Measurements from ENCODE around the gene CACNA2D1.
"Not testable (repeated sequence)": the region's sequence is repeated elsewhere in the genome, so short reads cannot be mapped to it uniquely, and the experiment has no call there.

Gene CACNA2D1

GRCh38 chr7:82153776-82154175 is 289.8 kb downstream of the CACNA2D1 start:
- Histone ChIP-seq H3K4me1 (ENCODE audit: control insufficient read depth, insufficient read depth, low read length) (peaks cover 22% of the 10 kb centered on the region), H3K9me3 (ENCODE audit: control insufficient read depth, insufficient read depth, low read depth, low read length) (no peaks in the 10 kb centered on the region), H3K9ac (ENCODE audit: low read length) (no peak overlapping the region), H3K27me3 (ENCODE audit: control insufficient read depth, insufficient read depth, low read length) (no peaks in the 10 kb centered on the region), H3K36me3 (ENCODE audit: control insufficient read depth, insufficient read depth, low read length) (no peaks in the 10 kb centered on the region), H3K4me3 (ENCODE audit: low read depth, low read length) (no peak overlapping the region), H3K27ac (ENCODE audit: low read depth, low read length) (no peak overlapping the region)

- Histone ChIP-seq H3K4me1 (ENCODE audit: control insufficient read depth, insufficient read depth, low read length) (peaks cover 22% of the 10 kb centered on the region), H3K4me3 (ENCODE audit: low read depth, low read length) (no peak overlapping the region), H3K9ac (ENCODE audit: low read length) (no peak overlapping the region), H3K27me3 (ENCODE audit: control insufficient read depth, insufficient read depth, low read length) (no peaks in the 10 kb centered on the region), H3K9me3 (ENCODE audit: control insufficient read depth, insufficient read depth, low read depth, low read length) (no peaks in the 10 kb centered on the region), H3K36me3 (ENCODE audit: control insufficient read depth, insufficient read depth, low read length) (no peaks in the 10 kb centered on the region), H3K27ac (ENCODE audit: low read depth, low read length) (no peak overlapping the region)
Measured at GRCh38 chr7:82152858-82153257, 290.7 kb downstream of the CACNA2D1 start.

- peaks cover 11% of the 10 kb centered on the region for H3K4me1 ChIP-seq (ENCODE audit: control insufficient read depth, insufficient read depth, low read length)
- no peaks in the 10 kb centered on the region for H3K36me3 ChIP-seq (ENCODE audit: control insufficient read depth, insufficient read depth, low read length)
- H3K9ac ChIP-seq (ENCODE audit: low read length), result no peak overlapping the region
- H3K27ac ChIP-seq (ENCODE audit: low read depth, low read length), result no peak overlapping the region
- no peaks in the 10 kb centered on the region for H3K9me3 ChIP-seq (ENCODE audit: control insufficient read depth, insufficient read depth, low read depth, low read length)
- H3K27me3 ChIP-seq (ENCODE audit: control insufficient read depth, insufficient read depth, low read length), result no peaks in the 10 kb centered on the region
- no peak overlapping the region for H3K4me3 ChIP-seq (ENCODE audit: low read depth, low read length)
Measured at GRCh38 chr7:82146491-82146890, 297.1 kb downstream of the CACNA2D1 start.

GRCh38 chr7:82142263-82142864 is 301.2 kb downstream of the CACNA2D1 start:
- H3K36me3 ChIP-seq (ENCODE audit: control insufficient read depth, insufficient read depth, low read length), result no peaks in the 10 kb centered on the region
- H3K9me3 ChIP-seq (ENCODE audit: control insufficient read depth, insufficient read depth, low read depth, low read length), result no peaks in the 10 kb centered on the region
- no peak overlapping the region for H3K27ac ChIP-seq (ENCODE audit: low read depth, low read length)
- H3K4me3 ChIP-seq (ENCODE audit: low read depth, low read length), result no peak overlapping the region
- H3K4me1 ChIP-seq (ENCODE audit: control insufficient read depth, insufficient read depth, low read length), result no peaks in the 10 kb centered on the region
- no peaks in the 10 kb centered on the region for H3K27me3 ChIP-seq (ENCODE audit: control insufficient read depth, insufficient read depth, low read length)
- no peak overlapping the region for H3K9ac ChIP-seq (ENCODE audit: low read length)

GRCh38 chr7:82141427-82141826 is 302.1 kb downstream of the CACNA2D1 start:
- no peaks in the 10 kb centered on the region for H3K27me3 ChIP-seq (ENCODE audit: control insufficient read depth, insufficient read depth, low read length)
- no peaks in the 10 kb centered on the region for H3K36me3 ChIP-seq (ENCODE audit: control insufficient read depth, insufficient read depth, low read length)
- no peak overlapping the region for H3K9ac ChIP-seq (ENCODE audit: low read length)
- no peak overlapping the region for H3K27ac ChIP-seq (ENCODE audit: low read depth, low read length)
- H3K4me3 ChIP-seq (ENCODE audit: low read depth, low read length), result no peak overlapping the region
- H3K9me3 ChIP-seq (ENCODE audit: control insufficient read depth, insufficient read depth, low read depth, low read length), result no peaks in the 10 kb centered on the region
- no peaks in the 10 kb centered on the region for H3K4me1 ChIP-seq (ENCODE audit: control insufficient read depth, insufficient read depth, low read length)

GRCh38 chr7:82140608-82141007 is 303.0 kb downstream of the CACNA2D1 start:
- not testable (repeated sequence) for H3K9ac ChIP-seq (ENCODE audit: low read length); H3K9me3 ChIP-seq (ENCODE audit: control insufficient read depth, insufficient read depth, low read depth, low read length); H3K4me3 ChIP-seq (ENCODE audit: low read depth, low read length); H3K36me3 ChIP-seq (ENCODE audit: control insufficient read depth, insufficient read depth, low read length); H3K27ac ChIP-seq (ENCODE audit: low read depth, low read length); H3K4me1 ChIP-seq (ENCODE audit: control insufficient read depth, insufficient read depth, low read length); H3K27me3 ChIP-seq (ENCODE audit: control insufficient read depth, insufficient read depth, low read length)

- no peak overlapping the region for H3K27ac ChIP-seq (ENCODE audit: low read depth, low read length)
- H3K9me3 ChIP-seq (ENCODE audit: control insufficient read depth, insufficient read depth, low read depth, low read length), result no peaks in the 10 kb centered on the region
- no peak overlapping the region for H3K9ac ChIP-seq (ENCODE audit: low read length)
- no peaks in the 10 kb centered on the region for H3K4me1 ChIP-seq (ENCODE audit: control insufficient read depth, insufficient read depth, low read length)
- H3K27me3 ChIP-seq (ENCODE audit: control insufficient read depth, insufficient read depth, low read length), result no peaks in the 10 kb centered on the region
- H3K36me3 ChIP-seq (ENCODE audit: control insufficient read depth, insufficient read depth, low read length), result no peaks in the 10 kb centered on the region
- no peak overlapping the region for H3K4me3 ChIP-seq (ENCODE audit: low read depth, low read length)
Measured at GRCh38 chr7:82131215-82131614, 312.4 kb downstream of the CACNA2D1 start.

GRCh38 chr7:82129091-82129490 is 314.5 kb downstream of the CACNA2D1 start:
- H3K9ac ChIP-seq (ENCODE audit: low read length), result no peak overlapping the region
- 0 out of 2 replicates have a peak, but pooled peaks cover 5% of the 10 kb centered on the region for H3K36me3 ChIP-seq (ENCODE audit: control insufficient read depth, insufficient read depth, low read length)
- peaks cover 8% of the 10 kb centered on the region; the same call in 1 of the 2 replicates for H3K9me3 ChIP-seq (ENCODE audit: control insufficient read depth, insufficient read depth, low read depth, low read length)
- no peaks in the 10 kb centered on the region for H3K27me3 ChIP-seq (ENCODE audit: control insufficient read depth, insufficient read depth, low read length)
- no peaks in the 10 kb centered on the region for H3K4me1 ChIP-seq (ENCODE audit: control insufficient read depth, insufficient read depth, low read length)
- no peak overlapping the region for H3K27ac ChIP-seq (ENCODE audit: low read depth, low read length)
- H3K4me3 ChIP-seq (ENCODE audit: low read depth, low read length), result no peak overlapping the region

GRCh38 chr7:82128546-82128945 is 315.0 kb downstream of the CACNA2D1 start:
- H3K27me3 ChIP-seq (ENCODE audit: control insufficient read depth, insufficient read depth, low read length), result no peaks in the 10 kb centered on the region
- H3K27ac ChIP-seq (ENCODE audit: low read depth, low read length), result no peak overlapping the region
- no peak overlapping the region for H3K9ac ChIP-seq (ENCODE audit: low read length)
- H3K4me3 ChIP-seq (ENCODE audit: low read depth, low read length), result no peak overlapping the region
- peaks cover 8% of the 10 kb centered on the region; the same call in 1 of the 2 replicates for H3K9me3 ChIP-seq (ENCODE audit: control insufficient read depth, insufficient read depth, low read depth, low read length)
- no peaks in the 10 kb centered on the region for H3K4me1 ChIP-seq (ENCODE audit: control insufficient read depth, insufficient read depth, low read length)
- 0 out of 2 replicates have a peak, but pooled peaks cover 5% of the 10 kb centered on the region for H3K36me3 ChIP-seq (ENCODE audit: control insufficient read depth, insufficient read depth, low read length)

- Histone ChIP-seq H3K9me3 (ENCODE audit: control insufficient read depth, insufficient read depth, low read depth, low read length) (peaks cover 8% of the 10 kb centered on the region; the same call in 1 of the 2 replicates), H3K9ac (ENCODE audit: low read length) (no peak overlapping the region), H3K27me3 (ENCODE audit: control insufficient read depth, insufficient read depth, low read length) (no peaks in the 10 kb centered on the region), H3K27ac (ENCODE audit: low read depth, low read length) (no peak overlapping the region), H3K4me1 (ENCODE audit: control insufficient read depth, insufficient read depth, low read length) (peaks cover 7% of the 10 kb centered on the region; the same call in 1 of the 2 replicates), H3K36me3 (ENCODE audit: control insufficient read depth, insufficient read depth, low read length) (0 out of 2 replicates have a peak, but pooled peaks cover 5% of the 10 kb centered on the region), H3K4me3 (ENCODE audit: low read depth, low read length) (no peak overlapping the region)
Measured at GRCh38 chr7:82126576-82126975, 317.0 kb downstream of the CACNA2D1 start.

- Histone ChIP-seq H3K4me3 (ENCODE audit: low read depth, low read length) (no peak overlapping the region), H3K4me1 (ENCODE audit: control insufficient read depth, insufficient read depth, low read length) (peaks cover 7% of the 10 kb centered on the region; the same call in 1 of the 2 replicates), H3K36me3 (ENCODE audit: control insufficient read depth, insufficient read depth, low read length) (0 out of 2 replicates have a peak, but pooled peaks cover 5% of the 10 kb centered on the region), H3K9ac (ENCODE audit: low read length) (no peak overlapping the region), H3K9me3 (ENCODE audit: control insufficient read depth, insufficient read depth, low read depth, low read length) (peaks cover 8% of the 10 kb centered on the region; the same call in 1 of the 2 replicates), H3K27me3 (ENCODE audit: control insufficient read depth, insufficient read depth, low read length) (no peaks in the 10 kb centered on the region), H3K27ac (ENCODE audit: low read depth, low read length) (no peak overlapping the region)
Measured at GRCh38 chr7:82124445-82124844, 319.1 kb downstream of the CACNA2D1 start.

Measured in HUES6 (cell line).